HEK293 (cell line): ENCODE measurements around the gene WDR75.

Source experiments
- CTCF ChIP-seq: fragments of 450-650 bp; formaldehyde crosslinking; IDR thresholded peaks from 2 replicates; pipeline ENCODE4 v1.5.1; 2016; ENCODE audit warnings: missing biosample characterization, missing genetic modification characterization
- TF ChIP-seq, protein P1 (sequence below): fragments of 450-650 bp; formaldehyde crosslinking; conservative IDR thresholded peaks from 2 replicates; pipeline ENCODE4 v1.5.1; 2016; ENCODE audit warnings: low read depth, missing biosample characterization, missing genetic modification characterization

DNA sequence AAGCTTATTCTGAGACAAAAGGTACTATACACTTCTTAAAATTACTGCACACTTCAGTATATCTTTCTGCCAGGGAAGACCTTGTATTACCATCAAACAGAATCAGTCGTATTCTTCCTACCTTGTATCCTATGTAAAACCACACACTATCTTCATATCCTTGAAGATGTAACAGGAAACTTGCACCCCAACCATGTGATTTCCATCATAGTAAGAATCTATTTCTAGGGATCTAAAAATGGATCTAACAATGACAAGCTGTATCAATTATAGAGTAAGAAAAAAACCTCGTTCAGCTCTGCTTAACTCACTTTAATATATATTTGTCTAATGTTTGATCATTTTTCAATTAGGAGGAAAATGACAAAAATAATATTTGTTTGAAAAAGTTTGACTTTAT lies 60.2 kb downstream of the WDR75 start:
- no peak for TF ChIP-seq CTCF (tag by site-specific recombination)
- TF ChIP-seq, protein P1, sequence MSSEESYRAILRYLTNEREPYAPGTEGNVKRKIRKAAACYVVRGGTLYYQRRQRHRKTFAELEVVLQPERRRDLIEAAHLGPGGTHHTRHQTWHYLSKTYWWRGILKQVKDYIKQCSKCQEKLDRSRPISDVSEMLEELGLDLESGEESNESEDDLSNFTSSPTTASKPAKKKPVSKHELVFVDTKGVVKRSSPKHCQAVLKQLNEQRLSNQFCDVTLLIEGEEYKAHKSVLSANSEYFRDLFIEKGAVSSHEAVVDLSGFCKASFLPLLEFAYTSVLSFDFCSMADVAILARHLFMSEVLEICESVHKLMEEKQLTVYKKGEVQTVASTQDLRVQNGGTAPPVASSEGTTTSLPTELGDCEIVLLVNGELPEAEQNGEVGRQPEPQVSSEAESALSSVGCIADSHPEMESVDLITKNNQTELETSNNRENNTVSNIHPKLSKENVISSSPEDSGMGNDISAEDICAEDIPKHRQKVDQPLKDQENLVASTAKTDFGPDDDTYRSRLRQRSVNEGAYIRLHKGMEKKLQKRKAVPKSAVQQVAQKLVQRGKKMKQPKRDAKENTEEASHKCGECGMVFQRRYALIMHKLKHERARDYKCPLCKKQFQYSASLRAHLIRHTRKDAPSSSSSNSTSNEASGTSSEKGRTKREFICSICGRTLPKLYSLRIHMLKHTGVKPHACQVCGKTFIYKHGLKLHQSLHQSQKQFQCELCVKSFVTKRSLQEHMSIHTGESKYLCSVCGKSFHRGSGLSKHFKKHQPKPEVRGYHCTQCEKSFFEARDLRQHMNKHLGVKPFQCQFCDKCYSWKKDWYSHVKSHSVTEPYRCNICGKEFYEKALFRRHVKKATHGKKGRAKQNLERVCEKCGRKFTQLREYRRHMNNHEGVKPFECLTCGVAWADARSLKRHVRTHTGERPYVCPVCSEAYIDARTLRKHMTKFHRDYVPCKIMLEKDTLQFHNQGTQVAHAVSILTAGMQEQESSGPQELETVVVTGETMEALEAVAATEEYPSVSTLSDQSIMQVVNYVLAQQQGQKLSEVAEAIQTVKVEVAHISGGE (tag by site-specific recombination): no peak
